Retinal pigment epithelial cell (primary cell): ENCODE results near the gene PPFIA2.

Experiments
- DNase-seq: peaks from one replicate; pipeline ENCODE4 v3.0.0-alpha.2; 2010; ENCODE audit warnings: low read depth
- H3K4me3 ChIP-seq: 2 replicates; pipeline ENCODE4 v1.5.1; 2011; ENCODE audit warnings: mild to moderate bottlenecking, low read length, control low read depth, moderate library complexity
- CTCF ChIP-seq: conservative IDR thresholded peaks from 2 replicates; pipeline ENCODE4 v1.5.1; 2011; ENCODE audit warnings: low read depth, low read length, control low read depth, inconsistent platforms

PPFIA2 gene

DNA sequence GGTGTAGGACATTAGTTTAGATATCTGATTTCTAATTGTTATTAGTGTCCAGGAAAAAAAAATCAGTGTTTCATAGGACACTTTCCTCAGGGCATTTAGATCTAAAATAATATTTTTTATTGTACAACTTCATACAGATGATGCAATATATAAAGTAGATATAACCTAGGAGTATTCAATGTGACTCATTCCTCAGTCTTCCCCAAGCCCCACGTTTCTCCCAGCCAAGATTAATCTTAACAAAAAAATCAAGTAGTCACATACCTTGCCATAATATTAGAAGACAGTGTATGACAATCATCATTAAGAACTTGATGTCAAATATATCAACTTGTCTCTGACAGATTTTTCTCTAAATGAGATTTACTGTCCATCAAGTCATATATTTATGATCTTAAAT lies 37.1 kb downstream of the PPFIA2 start:
- no peak for DNase-seq
- TF ChIP-seq CTCF, result no peak
- no peak overlapping the region for H3K4me3 ChIP-seq

- H3K4me3 ChIP-seq, result no peak overlapping the region
- TF ChIP-seq CTCF, result no peak
- DNase-seq, result no peak
These were observed 40.5 kb downstream of the PPFIA2 start for GRCh38 chr12:81718616-81719015.

GRCh38 chr12:81712536-81712935 lies 46.6 kb downstream of the PPFIA2 start:
- TF ChIP-seq CTCF, result no peak
- DNase-seq, result no peak
- H3K4me3 ChIP-seq, result no peak overlapping the region

- no peak for DNase-seq
- H3K4me3 ChIP-seq, result no peak overlapping the region
These were observed 53.6 kb downstream of the PPFIA2 start for GRCh38 chr12:81705586-81705985.

DNA sequence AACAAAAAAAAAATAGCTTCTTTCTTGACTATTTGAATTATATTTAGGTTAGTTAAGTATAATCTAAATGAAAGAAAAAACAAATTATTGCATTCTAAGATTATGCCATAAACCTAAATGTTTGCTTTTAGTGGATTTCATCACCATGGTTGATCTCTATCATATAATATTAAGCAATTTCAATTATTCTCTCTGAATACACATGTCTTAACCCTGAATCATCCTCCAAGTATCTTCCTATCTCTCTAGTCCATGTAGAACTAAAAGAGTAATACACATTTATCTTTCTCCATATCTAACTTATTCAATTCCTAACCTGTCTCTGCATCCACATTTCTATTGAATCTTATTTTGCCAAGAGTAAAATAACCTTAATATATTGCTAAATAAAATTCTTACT lies 59.6 kb downstream of the PPFIA2 start:
- no peak for DNase-seq
- no peak for TF ChIP-seq CTCF
- no peak overlapping the region for H3K4me3 ChIP-seq

More at GRCh38 chr12:81705586-81705985, 53.6 kb downstream of the PPFIA2 start:
- TF ChIP-seq CTCF, result no peak

GRCh38 chr12:81692008-81692407 lies 67.1 kb downstream of the PPFIA2 start:
- H3K4me3 ChIP-seq, result no peak overlapping the region
- DNase-seq, result no peak
- no peak for TF ChIP-seq CTCF

- no peak for DNase-seq
- TF ChIP-seq CTCF, result no peak
- H3K4me3 ChIP-seq, result no peak overlapping the region
These were observed 75.3 kb downstream of the PPFIA2 start for GRCh38 chr12:81683881-81684280.
